Activated naive CD4-positive, alpha-beta T cell treated with anti-CD3 and anti-CD28 coated beads, Interleukin-2, amount 10 ng/mL, durations not matched to agents 7 days and 5 days (primary cell): ENCODE results near the gene CENPL.

ENCODE experiments used
- CTCF ChIA-PET: fragments of 350-600 bp; sonication (Branson Sonifier 250); formaldehyde crosslinking; loops from one replicate; lab custom pipeline; 2021; ENCODE audit warnings: antibody characterized with exemption; lab: Charles Lee
- DNase-seq: peaks from one replicate; pipeline ENCODE4 v3.0.0-alpha.2; 2020
- H3K27ac Mint-ChIP-seq: one replicate; pipeline ENCODE4 v1.8.0; 2021; ENCODE audit warnings: mild to moderate bottlenecking, moderate library complexity, mixed read lengths
- H3K27me3 Mint-ChIP-seq: one replicate; pipeline ENCODE4 v1.8.0; 2021; ENCODE audit warnings: mild to moderate bottlenecking, mixed read lengths
- H3K36me3 Mint-ChIP-seq: one replicate; pipeline ENCODE4 v1.8.0; 2021; ENCODE audit warnings: mixed read lengths
- H3K4me1 Mint-ChIP-seq: one replicate; pipeline ENCODE4 v1.8.0; 2021; ENCODE audit warnings: mixed read lengths
- H3K4me3 Mint-ChIP-seq: one replicate; pipeline ENCODE4 v1.8.0; 2021; ENCODE audit warnings: mild to moderate bottlenecking, moderate library complexity, mixed read lengths
- H3K9me3 Mint-ChIP-seq: one replicate; pipeline ENCODE4 v1.8.0; 2021; ENCODE audit warnings: mixed read lengths

The CENPL gene

DNA sequence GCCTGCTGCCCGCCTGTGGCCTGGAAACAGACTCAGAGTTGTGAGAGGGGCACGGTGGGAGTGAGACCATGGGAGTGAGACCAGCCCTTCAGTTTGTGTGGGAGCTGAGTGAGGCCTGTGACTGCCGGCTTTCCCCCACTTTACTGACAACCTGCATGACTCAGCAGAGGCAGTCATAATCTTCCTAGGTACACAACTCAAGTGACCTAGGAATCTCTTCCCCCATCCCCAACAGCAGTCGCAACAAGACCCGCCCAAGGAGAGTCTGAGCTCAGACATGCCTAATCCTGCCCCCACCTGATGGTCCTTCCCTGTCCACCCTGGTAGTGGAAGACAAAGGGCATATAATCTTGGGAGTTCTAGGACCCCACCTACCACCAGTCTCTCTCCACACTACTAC is 65.7 kb downstream of the CENPL start:
- no peak overlapping the region for H3K4me3 Mint-ChIP-seq
- no peak for DNase-seq
- CTCF ChIA-PET: no interaction called here
- peaks cover 27% of the 10 kb centered on the region for H3K4me1 Mint-ChIP-seq
- peaks cover 39% of the 10 kb centered on the region for H3K9me3 Mint-ChIP-seq
- no peak overlapping the region for H3K27ac Mint-ChIP-seq
- H3K36me3 Mint-ChIP-seq: peaks cover 77% of the 10 kb centered on the region
- H3K27me3 Mint-ChIP-seq: no peaks in the 10 kb centered on the region

DNA sequence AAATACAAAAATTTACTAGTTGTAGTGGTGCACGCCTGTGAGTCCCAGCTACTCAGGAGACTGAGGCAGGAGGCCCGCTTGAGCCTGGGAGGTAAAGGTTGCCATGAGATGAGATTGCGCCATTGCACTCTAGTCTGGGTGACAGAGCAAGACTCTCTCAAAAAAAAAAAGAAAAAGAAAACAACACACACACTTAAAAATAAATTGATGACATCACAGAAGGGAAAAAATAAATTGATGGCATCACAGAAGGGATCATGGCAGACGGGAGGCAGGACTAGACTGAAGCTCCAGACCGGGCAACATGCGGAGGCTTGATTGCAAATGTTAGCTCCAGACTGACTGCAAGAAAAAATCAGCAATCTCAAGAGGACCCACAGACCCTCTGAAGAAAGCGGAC is 66.6 kb downstream of the CENPL start:
- H3K9me3 Mint-ChIP-seq: peaks cover 32% of the 10 kb centered on the region
- H3K4me3 Mint-ChIP-seq: no peak overlapping the region
- DNase-seq: no peak
- H3K27ac Mint-ChIP-seq: no peak overlapping the region
- peaks cover 76% of the 10 kb centered on the region for H3K36me3 Mint-ChIP-seq
- H3K4me1 Mint-ChIP-seq: peaks cover 27% of the 10 kb centered on the region
- no peaks in the 10 kb centered on the region for H3K27me3 Mint-ChIP-seq
- CTCF ChIA-PET: no interaction called here

GRCh38 chr1:173757666-173758065 is 67.0 kb downstream of the CENPL start:
- H3K36me3 Mint-ChIP-seq: peaks cover 73% of the 10 kb centered on the region
- H3K4me3 Mint-ChIP-seq: no peak overlapping the region
- H3K27ac Mint-ChIP-seq: no peak overlapping the region
- peaks cover 27% of the 10 kb centered on the region for H3K4me1 Mint-ChIP-seq
- H3K27me3 Mint-ChIP-seq: no peaks in the 10 kb centered on the region
- CTCF ChIA-PET: no interaction called here
- DNase-seq: no peak
- H3K9me3 Mint-ChIP-seq: peaks cover 28% of the 10 kb centered on the region

GRCh38 chr1:173753830-173754229 is 70.9 kb downstream of the CENPL start:
- H3K27me3 Mint-ChIP-seq: no peaks in the 10 kb centered on the region

More at GRCh38 chr1:173753830-173754229, 70.9 kb downstream of the CENPL start:
- Mint-ChIP-seq H3K4me3 (no peak overlapping the region), H3K27ac (no peak overlapping the region), H3K9me3 (no peaks in the 10 kb centered on the region), H3K4me1 (no peaks in the 10 kb centered on the region), H3K36me3 (peaks cover 49% of the 10 kb centered on the region)
- CTCF ChIA-PET: no interaction called here
- DNase-seq: no peak
